Astrocyte (in vitro differentiated cells and primary cell): ENCODE measurements around the gene C10orf105.

Experiments used
- EZH2 ChIP-seq: IDR thresholded peaks from 2 replicates; pipeline ENCODE4 v1.6.1; 2012; ENCODE audit warnings: mild to moderate bottlenecking, low read length, inconsistent platforms; ENCODE audit not compliant: insufficient read depth
- TF ChIP-seq, protein P1 (sequence below): IDR thresholded peaks from 2 replicates; pipeline ENCODE4 v1.5.1; 2011; ENCODE audit warnings: low read depth, mild to moderate bottlenecking, inconsistent platforms, low read length, moderate library complexity; ENCODE audit not compliant: insufficient read depth

DNA sequence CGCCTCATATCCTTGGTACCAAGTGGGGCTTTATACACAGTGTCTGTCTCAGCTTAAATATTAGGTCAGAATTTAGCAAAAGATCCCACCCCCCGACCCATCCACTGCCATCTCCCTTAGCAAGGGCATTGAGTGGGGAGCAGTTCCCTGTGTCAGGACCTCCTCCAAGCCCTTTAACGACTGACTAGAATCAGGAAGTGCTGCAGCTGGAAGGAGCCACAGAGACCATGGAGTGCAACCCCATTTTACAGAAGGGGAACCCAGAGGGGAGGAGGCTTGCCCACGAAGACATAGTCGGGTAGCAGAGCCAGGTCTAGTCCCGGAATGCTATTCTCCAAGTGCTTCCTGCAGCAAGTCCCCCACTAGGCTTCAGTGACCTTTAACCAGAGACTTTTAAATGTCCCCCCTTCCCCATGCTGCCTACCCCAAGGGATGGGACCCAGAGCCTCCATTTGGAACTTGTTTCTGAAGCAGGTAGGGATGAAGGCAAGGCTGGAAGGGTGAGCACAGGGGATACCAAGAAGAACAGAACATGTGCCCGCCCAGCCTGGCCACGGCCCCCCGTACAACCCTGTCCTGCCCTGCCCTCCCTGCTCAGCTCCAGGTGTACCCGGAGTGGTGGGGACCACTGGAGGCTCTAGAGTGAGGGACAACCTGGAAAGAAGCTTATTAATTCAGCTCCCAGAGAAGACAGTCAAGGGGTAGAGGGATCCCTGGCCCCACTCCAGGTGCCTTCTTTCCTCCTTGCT is 41.3 kb downstream of the C10orf105 start:
- TF ChIP-seq, protein P1, sequence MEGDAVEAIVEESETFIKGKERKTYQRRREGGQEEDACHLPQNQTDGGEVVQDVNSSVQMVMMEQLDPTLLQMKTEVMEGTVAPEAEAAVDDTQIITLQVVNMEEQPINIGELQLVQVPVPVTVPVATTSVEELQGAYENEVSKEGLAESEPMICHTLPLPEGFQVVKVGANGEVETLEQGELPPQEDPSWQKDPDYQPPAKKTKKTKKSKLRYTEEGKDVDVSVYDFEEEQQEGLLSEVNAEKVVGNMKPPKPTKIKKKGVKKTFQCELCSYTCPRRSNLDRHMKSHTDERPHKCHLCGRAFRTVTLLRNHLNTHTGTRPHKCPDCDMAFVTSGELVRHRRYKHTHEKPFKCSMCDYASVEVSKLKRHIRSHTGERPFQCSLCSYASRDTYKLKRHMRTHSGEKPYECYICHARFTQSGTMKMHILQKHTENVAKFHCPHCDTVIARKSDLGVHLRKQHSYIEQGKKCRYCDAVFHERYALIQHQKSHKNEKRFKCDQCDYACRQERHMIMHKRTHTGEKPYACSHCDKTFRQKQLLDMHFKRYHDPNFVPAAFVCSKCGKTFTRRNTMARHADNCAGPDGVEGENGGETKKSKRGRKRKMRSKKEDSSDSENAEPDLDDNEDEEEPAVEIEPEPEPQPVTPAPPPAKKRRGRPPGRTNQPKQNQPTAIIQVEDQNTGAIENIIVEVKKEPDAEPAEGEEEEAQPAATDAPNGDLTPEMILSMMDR, result no peak
- no peak for TF ChIP-seq EZH2
